NB4 (cell line): Measurements from ENCODE around the gene RAB3B.

Experiments used
- DNase-seq: peaks from one replicate; pipeline ENCODE4 v3.0.0; 2010; ENCODE audit warnings: low read depth
- H3K4me3 ChIP-seq: one replicate; pipeline ENCODE4 v1.5.1; 2011; ENCODE audit warnings: mild to moderate bottlenecking, low read depth, low read length, moderate library complexity
- CTCF ChIP-seq: IDR thresholded peaks from one replicate; pipeline ENCODE4 v1.5.1; 2012; ENCODE audit warnings: low read depth, low read length
- MAX ChIP-seq: IDR thresholded peaks from 2 replicates; pipeline ENCODE4 v1.6.1; 2011; ENCODE audit warnings: low read depth, low read length
- MYC ChIP-seq: IDR thresholded peaks from 2 replicates; pipeline ENCODE4 v1.6.1; 2011; ENCODE audit warnings: low read depth, low read length
- POLR2A ChIP-seq: IDR thresholded peaks from 2 replicates; pipeline ENCODE4 v1.6.1; 2011; ENCODE audit warnings: mild to moderate bottlenecking; ENCODE audit not compliant: insufficient read length; ENCODE audit errors: extremely low read depth

The RAB3B gene

GRCh38 chr1:51927029-51927428, 63.5 kb downstream of the RAB3B start:
- H3K4me3 ChIP-seq: no peak overlapping the region
- no peak for DNase-seq
- TF ChIP-seq CTCF (no peak), MAX (no peak), MYC (no peak), POLR2A (no peak)

GRCh38 chr1:51926171-51926812, 64.2 kb downstream of the RAB3B start:
- peak; percentile 47 for DNase-seq
- TF ChIP-seq POLR2A (no peak), MAX (no peak), MYC (no peak), CTCF (peak; percentile 48)
- no peak overlapping the region for H3K4me3 ChIP-seq

- no peak overlapping the region for H3K4me3 ChIP-seq
- TF ChIP-seq POLR2A (no peak), MYC (no peak)
- peak; percentile 13 for DNase-seq
Observed at GRCh38 chr1:51924455-51924854, 66.0 kb downstream of the RAB3B start.

- no peak overlapping the region for H3K4me3 ChIP-seq
- no peak for TF ChIP-seq CTCF
- no peak for TF ChIP-seq MYC
- TF ChIP-seq POLR2A: no peak
- no peak for TF ChIP-seq MAX
- DNase-seq: no peak
Observed at GRCh38 chr1:51922040-51922439, 68.5 kb downstream of the RAB3B start.

GRCh38 chr1:51920130-51920529, 70.4 kb downstream of the RAB3B start:
- no peak for TF ChIP-seq POLR2A
- TF ChIP-seq CTCF: no peak
- no peak for TF ChIP-seq MAX
- no peak for TF ChIP-seq MYC
- no peak overlapping the region for H3K4me3 ChIP-seq
- DNase-seq: no peak

- TF ChIP-seq MAX (no peak), POLR2A (no peak), CTCF (no peak), MYC (no peak)
- no peak overlapping the region for H3K4me3 ChIP-seq
- no peak for DNase-seq
Observed at GRCh38 chr1:51919684-51920083, 70.8 kb downstream of the RAB3B start.
